Upper lobe of left lung (tissue), 4 donors: Measurements from ENCODE around the gene OR2T2.
"Not testable (repeated sequence)": the region's sequence is repeated elsewhere in the genome, so short reads cannot be mapped to it uniquely, and the experiment has no call there.

Experiments used
- EP300 ChIP-seq, 4 donors: sonication (generic); formaldehyde crosslinking; IDR thresholded peaks; one replicate each; pipeline ENCODE4 v1.5.1; 2017; ENCODE audit warnings: antibody characterized with exemption in 4 of 4, control low read depth in 2 of 4
- POLR2A ChIP-seq, 4 donors: fragments of 450-650 bp; IDR thresholded peaks; one replicate each; pipeline ENCODE4 v1.5.1; 2016 to 2017; ENCODE audit warnings: antibody characterized with exemption in 4 of 4, mild to moderate bottlenecking in 2 of 4
- POLR2AphosphoS5 ChIP-seq, 2 donors: sonication (generic); formaldehyde crosslinking; IDR thresholded peaks; one replicate each; pipeline ENCODE4 v1.5.1; 2017; ENCODE audit warnings: antibody characterized with exemption in 2 of 2
- TF ChIP-seq, protein P1 (sequence below), 6 experiments: fragments of 450-650 bp in 4 of 6; fragments of 200-600 bp in 2 of 6; sonication (generic) in 2 of 6; IDR thresholded peaks; one replicate each; pipeline ENCODE4 v1.5.1; 2016 to 2019; ENCODE audit warnings: antibody characterized with exemption in 6 of 6

DNA sequence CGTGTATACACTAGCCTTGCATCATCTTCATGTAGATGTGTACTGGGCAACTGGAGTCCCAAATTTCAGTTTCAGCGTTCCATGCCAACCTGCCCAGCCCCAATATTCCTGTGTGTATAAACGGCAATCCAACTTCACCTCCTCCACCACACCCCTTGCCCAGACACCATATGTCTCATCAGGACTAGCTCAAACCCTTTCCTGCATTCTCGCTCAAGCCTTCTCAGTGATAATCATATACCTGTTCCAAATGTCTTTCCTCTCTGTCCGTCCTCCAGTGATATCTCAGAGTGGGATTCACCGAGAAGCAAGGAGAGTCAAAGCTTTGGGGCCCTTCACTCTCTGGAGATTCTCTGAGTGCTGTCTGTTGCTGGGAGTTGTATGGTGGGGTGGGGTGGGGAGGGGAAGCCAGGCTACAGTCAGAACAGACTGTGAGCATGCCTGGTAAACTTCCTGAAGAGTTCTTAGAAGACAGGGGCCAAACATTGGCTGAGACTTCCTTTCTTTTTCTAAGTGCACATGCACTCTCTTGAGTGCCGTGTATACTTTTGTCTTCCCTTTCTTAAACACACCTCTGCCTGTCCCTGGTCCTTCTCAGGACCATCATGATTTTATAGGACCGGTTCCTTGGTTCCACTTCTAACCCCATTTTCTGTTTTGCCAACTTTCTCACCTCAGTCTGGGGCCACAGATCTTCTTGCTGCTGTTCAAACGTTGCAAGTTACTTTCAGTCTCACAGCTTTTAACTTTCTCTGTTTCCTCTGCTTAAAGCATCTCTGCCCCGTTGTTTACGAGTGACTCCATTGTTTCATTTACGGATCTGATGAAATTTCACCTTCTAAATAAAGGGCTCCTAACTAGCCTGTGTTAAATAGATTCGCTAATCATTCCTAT lies 36.5 kb downstream of the OR2T2 start:
- TF ChIP-seq, protein P1, sequence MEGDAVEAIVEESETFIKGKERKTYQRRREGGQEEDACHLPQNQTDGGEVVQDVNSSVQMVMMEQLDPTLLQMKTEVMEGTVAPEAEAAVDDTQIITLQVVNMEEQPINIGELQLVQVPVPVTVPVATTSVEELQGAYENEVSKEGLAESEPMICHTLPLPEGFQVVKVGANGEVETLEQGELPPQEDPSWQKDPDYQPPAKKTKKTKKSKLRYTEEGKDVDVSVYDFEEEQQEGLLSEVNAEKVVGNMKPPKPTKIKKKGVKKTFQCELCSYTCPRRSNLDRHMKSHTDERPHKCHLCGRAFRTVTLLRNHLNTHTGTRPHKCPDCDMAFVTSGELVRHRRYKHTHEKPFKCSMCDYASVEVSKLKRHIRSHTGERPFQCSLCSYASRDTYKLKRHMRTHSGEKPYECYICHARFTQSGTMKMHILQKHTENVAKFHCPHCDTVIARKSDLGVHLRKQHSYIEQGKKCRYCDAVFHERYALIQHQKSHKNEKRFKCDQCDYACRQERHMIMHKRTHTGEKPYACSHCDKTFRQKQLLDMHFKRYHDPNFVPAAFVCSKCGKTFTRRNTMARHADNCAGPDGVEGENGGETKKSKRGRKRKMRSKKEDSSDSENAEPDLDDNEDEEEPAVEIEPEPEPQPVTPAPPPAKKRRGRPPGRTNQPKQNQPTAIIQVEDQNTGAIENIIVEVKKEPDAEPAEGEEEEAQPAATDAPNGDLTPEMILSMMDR (IDR thresholded peaks at IDR 0.05): not testable (repeated sequence)
- TF ChIP-seq EP300, POLR2A, POLR2AphosphoS5 (IDR thresholded peaks at IDR 0.05): not testable (repeated sequence)
